Parathyroid adenoma (tissue), 2 donors: Measurements from ENCODE around the gene SPSB1.

Experiments
- H2AFZ ChIP-seq: fragments of 300-600 bp; sonication (generic); one replicate; pipeline ENCODE4 v1.7.0; 2017; ENCODE audit warnings: antibody characterized with exemption, mild to moderate bottlenecking
- H3K27ac ChIP-seq: fragments of 300-600 bp; sonication (generic); one replicate; pipeline ENCODE4 v1.7.0; 2017
- H3K27me3 ChIP-seq: fragments of 300-600 bp; sonication (generic); one replicate; pipeline ENCODE4 v1.7.0; 2017; ENCODE audit warnings: low read length; ENCODE audit not compliant: control insufficient read depth, insufficient read depth
- H3K36me3 ChIP-seq: fragments of 300-600 bp; sonication (generic); one replicate; pipeline ENCODE4 v1.7.0; 2017; ENCODE audit warnings: low read length; ENCODE audit not compliant: control insufficient read depth, insufficient read depth
- H3K4me1 ChIP-seq: fragments of 300-600 bp; sonication (generic); one replicate; pipeline ENCODE4 v1.7.0; 2017; ENCODE audit warnings: control low read depth
- H3K4me2 ChIP-seq: fragments of 300-600 bp; sonication (generic); one replicate; pipeline ENCODE4 v1.7.0; 2017; ENCODE audit warnings: low read length
- H3K4me3 ChIP-seq: fragments of 300-600 bp; sonication (generic); one replicate; pipeline ENCODE4 v1.7.0; 2017; ENCODE audit warnings: low read depth, low read length
- H3K79me2 ChIP-seq: fragments of 300-600 bp; sonication (generic); one replicate; pipeline ENCODE4 v1.7.0; 2017; ENCODE audit warnings: control low read depth
- H3K9ac ChIP-seq: fragments of 300-600 bp; sonication (generic); one replicate; pipeline ENCODE4 v1.7.0; 2017; ENCODE audit warnings: mild to moderate bottlenecking
- H3K9me3 ChIP-seq: fragments of 300-600 bp; sonication (generic); one replicate; pipeline ENCODE4 v1.7.0; 2017; ENCODE audit warnings: low read length; ENCODE audit not compliant: control insufficient read depth
- TF ChIP-seq, protein P1 (sequence below): fragments of 300-600 bp; sonication (generic); IDR thresholded peaks from one replicate; pipeline ENCODE4 v1.7.0; 2017; ENCODE audit warnings: antibody characterized with exemption, mild to moderate bottlenecking
- donor health status: primary hyperparathyroidism.

SPSB1 gene

DNA sequence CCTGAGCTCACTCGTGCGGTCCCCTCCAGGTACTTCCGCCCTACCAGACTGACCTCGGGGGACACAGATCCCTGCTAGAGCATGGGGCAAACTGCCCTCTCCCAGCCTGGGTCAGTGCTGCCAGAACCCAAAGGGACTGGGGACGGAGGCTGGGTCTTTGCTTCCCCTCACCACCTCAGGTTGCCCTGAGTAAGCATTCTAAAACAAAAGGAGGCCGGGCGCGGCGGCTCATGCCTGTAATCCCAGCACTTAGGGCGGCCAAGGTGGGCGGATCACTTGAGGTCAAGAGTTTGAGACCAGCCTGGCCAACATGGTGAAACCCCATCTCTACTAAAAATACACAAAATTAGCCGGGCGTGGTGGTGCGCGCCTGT is 108.4 kb downstream of the SPSB1 start:
- TF ChIP-seq, protein P1, sequence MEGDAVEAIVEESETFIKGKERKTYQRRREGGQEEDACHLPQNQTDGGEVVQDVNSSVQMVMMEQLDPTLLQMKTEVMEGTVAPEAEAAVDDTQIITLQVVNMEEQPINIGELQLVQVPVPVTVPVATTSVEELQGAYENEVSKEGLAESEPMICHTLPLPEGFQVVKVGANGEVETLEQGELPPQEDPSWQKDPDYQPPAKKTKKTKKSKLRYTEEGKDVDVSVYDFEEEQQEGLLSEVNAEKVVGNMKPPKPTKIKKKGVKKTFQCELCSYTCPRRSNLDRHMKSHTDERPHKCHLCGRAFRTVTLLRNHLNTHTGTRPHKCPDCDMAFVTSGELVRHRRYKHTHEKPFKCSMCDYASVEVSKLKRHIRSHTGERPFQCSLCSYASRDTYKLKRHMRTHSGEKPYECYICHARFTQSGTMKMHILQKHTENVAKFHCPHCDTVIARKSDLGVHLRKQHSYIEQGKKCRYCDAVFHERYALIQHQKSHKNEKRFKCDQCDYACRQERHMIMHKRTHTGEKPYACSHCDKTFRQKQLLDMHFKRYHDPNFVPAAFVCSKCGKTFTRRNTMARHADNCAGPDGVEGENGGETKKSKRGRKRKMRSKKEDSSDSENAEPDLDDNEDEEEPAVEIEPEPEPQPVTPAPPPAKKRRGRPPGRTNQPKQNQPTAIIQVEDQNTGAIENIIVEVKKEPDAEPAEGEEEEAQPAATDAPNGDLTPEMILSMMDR: no peak
- Histone ChIP-seq H3K27ac (no peak overlapping the region), H3K4me3 (no peak overlapping the region), H3K79me2 (no peaks in the 10 kb centered on the region), H3K9ac (no peak overlapping the region), H2AFZ (no peak overlapping the region), H3K4me2 (no peak overlapping the region), H3K9me3 (no peaks in the 10 kb centered on the region), H3K27me3 (no peaks in the 10 kb centered on the region), H3K36me3 (no peaks in the 10 kb centered on the region), H3K4me1 (no peaks in the 10 kb centered on the region)

DNA sequence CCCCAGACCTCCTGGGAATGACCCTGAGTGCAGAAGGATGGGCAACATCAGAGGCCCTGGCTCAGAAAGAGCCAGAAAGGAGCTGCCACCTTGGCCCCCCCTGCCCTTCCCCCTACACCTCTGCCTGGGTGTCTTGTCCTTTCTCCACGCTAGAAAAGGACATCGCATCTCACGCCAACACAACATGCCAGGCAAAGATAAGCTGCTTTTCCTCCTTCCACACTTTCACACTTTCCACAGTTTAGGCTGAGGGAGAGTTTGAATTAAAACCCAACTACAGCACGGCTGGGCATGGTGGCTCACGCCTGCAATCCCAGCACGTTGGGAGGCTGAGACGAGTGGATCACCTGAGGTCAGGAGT is 109.5 kb downstream of the SPSB1 start:
- Histone ChIP-seq H3K27ac (no peak overlapping the region), H3K4me3 (no peak overlapping the region), H2AFZ (no peak overlapping the region), H3K9me3 (no peaks in the 10 kb centered on the region), H3K27me3 (no peaks in the 10 kb centered on the region), H3K4me1 (no peaks in the 10 kb centered on the region), H3K4me2 (no peak overlapping the region), H3K9ac (no peak overlapping the region), H3K79me2 (no peaks in the 10 kb centered on the region), H3K36me3 (no peaks in the 10 kb centered on the region)
- TF ChIP-seq, protein P1: no peak

DNA sequence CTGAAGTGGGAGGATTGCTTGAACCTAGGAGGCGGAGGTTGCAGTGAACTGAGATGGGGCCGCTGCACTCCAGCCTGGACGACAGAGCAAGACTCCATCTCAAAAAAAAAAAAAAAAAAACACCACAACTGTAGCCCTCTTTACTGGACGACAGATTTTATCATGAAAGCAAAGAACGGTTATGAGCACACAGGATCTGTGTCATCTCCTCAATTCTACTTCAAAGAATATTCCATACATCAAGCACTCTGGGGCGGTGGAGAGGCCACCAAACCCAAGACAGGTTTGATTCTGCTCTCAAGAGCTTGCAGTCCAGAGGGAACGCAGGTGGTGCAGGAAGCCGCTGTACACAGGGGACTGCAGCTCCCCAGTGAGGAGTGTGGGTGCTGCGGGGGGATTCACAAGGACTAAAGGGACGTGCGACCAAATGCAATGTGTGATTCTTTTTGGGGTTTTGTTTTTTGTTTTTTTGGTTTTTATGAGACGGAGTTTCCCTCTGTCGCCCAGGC is 110.1 kb downstream of the SPSB1 start:
- Histone ChIP-seq H3K79me2 (no peaks in the 10 kb centered on the region), H3K9me3 (no peaks in the 10 kb centered on the region), H2AFZ (no peak overlapping the region), H3K4me1 (no peaks in the 10 kb centered on the region), H3K4me2 (no peak overlapping the region), H3K9ac (no peak overlapping the region), H3K4me3 (no peak overlapping the region), H3K27me3 (no peaks in the 10 kb centered on the region), H3K27ac (no peak overlapping the region), H3K36me3 (no peaks in the 10 kb centered on the region)
- TF ChIP-seq, protein P1: no peak

DNA sequence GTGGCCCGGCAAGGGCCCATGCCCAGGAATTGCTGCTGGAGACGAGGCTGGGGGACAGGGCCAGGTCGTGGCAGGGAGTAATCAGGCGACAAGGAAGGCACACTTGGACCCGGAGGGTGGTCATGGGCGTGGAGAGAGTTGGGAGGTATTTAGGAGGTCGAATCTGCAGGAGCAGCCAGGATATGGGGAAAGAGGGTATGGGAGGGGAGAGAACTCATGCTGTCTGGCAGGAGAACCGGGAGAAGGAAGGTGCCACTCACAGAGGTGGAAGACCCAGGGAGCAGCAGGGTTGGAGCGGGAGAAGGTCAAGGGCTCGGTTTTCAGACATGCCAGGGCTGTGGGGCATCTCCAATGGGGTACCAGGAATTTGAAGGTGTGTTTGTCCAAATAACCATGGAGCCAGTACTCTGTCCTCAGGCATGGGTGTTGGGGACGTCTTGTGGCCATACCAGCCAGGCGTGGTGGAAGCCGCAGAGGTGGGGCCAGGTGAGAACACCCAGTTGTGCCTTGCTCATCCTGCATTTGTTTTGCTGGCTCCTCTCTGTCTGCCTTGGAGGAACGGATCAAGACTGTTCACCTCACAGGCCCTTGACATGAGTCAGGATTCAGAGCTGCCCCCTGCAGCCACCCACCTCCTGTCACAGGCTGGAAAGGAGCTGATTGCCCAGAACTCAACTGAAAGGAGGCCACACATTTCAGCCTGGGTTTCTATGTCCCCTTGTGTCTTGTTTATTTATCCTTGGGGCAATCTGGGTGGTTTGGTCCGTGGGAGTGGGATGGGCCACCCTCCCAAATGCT is 111.6 kb downstream of the SPSB1 start:
- no peaks in the 10 kb centered on the region for H3K27me3 ChIP-seq
- TF ChIP-seq, protein P1: no peak
- no peaks in the 10 kb centered on the region for H3K9me3 ChIP-seq
- H3K4me1 ChIP-seq: no peaks in the 10 kb centered on the region
- no peaks in the 10 kb centered on the region for H3K36me3 ChIP-seq
- no peak overlapping the region for H3K4me2 ChIP-seq
- H3K9ac ChIP-seq: no peak overlapping the region
- H3K27ac ChIP-seq: no peak overlapping the region
- H3K4me3 ChIP-seq: no peak overlapping the region
- H2AFZ ChIP-seq: no peak overlapping the region
- H3K79me2 ChIP-seq: no peaks in the 10 kb centered on the region

DNA sequence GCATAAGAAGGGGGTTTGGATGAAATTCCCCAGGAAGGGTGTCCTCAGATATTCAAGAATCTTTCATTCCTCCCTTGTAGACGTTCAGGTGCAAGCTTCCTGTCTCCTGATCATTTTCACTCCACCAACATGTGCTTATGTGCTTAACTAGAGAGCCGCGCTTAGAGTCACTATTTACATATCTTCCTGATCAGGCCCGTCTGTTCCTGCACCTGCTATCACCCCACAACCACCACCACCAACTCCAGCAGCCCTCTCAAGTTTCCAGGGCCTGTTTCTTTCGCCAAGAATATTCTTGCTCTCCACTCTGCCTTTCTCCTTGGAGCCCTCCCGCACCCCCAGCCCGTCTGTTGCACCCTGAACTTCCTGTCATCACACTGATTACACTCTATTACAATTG is 113.4 kb downstream of the SPSB1 start:
- Histone ChIP-seq H3K4me2 (peak overlapping the region; percentile 43), H3K9me3 (no peaks in the 10 kb centered on the region), H3K27ac (no peak overlapping the region), H2AFZ (peak overlapping the region; percentile 22), H3K4me1 (no peaks in the 10 kb centered on the region), H3K79me2 (no peaks in the 10 kb centered on the region), H3K9ac (no peak overlapping the region), H3K4me3 (no peak overlapping the region), H3K36me3 (no peaks in the 10 kb centered on the region), H3K27me3 (no peaks in the 10 kb centered on the region)
- TF ChIP-seq, protein P1: no peak
